HUES48 (cell line): ENCODE results near the gene RHBDL2.
"Not testable (repeated sequence)": the region's sequence is repeated elsewhere in the genome, so short reads cannot be mapped to it uniquely, and the experiment has no call there.

ENCODE experiments used
- H3K27ac ChIP-seq: one replicate; pipeline ENCODE4 v1.7.0; 2013; ENCODE audit warnings: low read depth, low read length, inconsistent platforms
- H3K27me3 ChIP-seq: 2 replicates; pipeline ENCODE4 v1.6.1; 2013; ENCODE audit warnings: mild to moderate bottlenecking, low read length; ENCODE audit not compliant: control insufficient read depth, insufficient read depth
- H3K36me3 ChIP-seq: 2 replicates; pipeline ENCODE4 v1.6.1; 2013; ENCODE audit warnings: low read length; ENCODE audit not compliant: control insufficient read depth, insufficient read depth
- H3K4me1 ChIP-seq: 2 replicates; pipeline ENCODE4 v1.6.1; 2013; ENCODE audit warnings: mild to moderate bottlenecking, low read length; ENCODE audit not compliant: control insufficient read depth, insufficient read depth
- H3K4me3 ChIP-seq: 2 replicates; pipeline ENCODE4 v1.5.1; 2013; ENCODE audit warnings: mild to moderate bottlenecking, low read depth, low read length
- H3K9ac ChIP-seq: 2 replicates; pipeline ENCODE4 v1.6.1; 2013; ENCODE audit warnings: mild to moderate bottlenecking, low read depth, low read length, moderate library complexity
- H3K9me3 ChIP-seq: 2 replicates; pipeline ENCODE4 v1.6.1; 2013; ENCODE audit warnings: low read length; ENCODE audit not compliant: control insufficient read depth, insufficient read depth

Gene RHBDL2

GRCh38 chr1:38852780-38853179 lies 88.8 kb downstream of the RHBDL2 start:
- Histone ChIP-seq H3K36me3 (peaks cover 73% of the 10 kb centered on the region), H3K27me3 (no peaks in the 10 kb centered on the region), H3K9ac (no peak overlapping the region), H3K27ac (no peak overlapping the region), H3K4me3 (no peak overlapping the region), H3K4me1 (no peaks in the 10 kb centered on the region), H3K9me3 (no peaks in the 10 kb centered on the region)

GRCh38 chr1:38848071-38848470 lies 93.6 kb downstream of the RHBDL2 start:
- H3K9me3 ChIP-seq: no peaks in the 10 kb centered on the region
- H3K27me3 ChIP-seq: no peaks in the 10 kb centered on the region
- peaks cover 81% of the 10 kb centered on the region for H3K36me3 ChIP-seq
- no peak overlapping the region for H3K9ac ChIP-seq
- no peak overlapping the region for H3K4me3 ChIP-seq
- H3K4me1 ChIP-seq: no peaks in the 10 kb centered on the region
- H3K27ac ChIP-seq: no peak overlapping the region

- H3K36me3 ChIP-seq: peaks cover 71% of the 10 kb centered on the region
- no peak overlapping the region for H3K9ac ChIP-seq
These were observed 95.4 kb downstream of the RHBDL2 start for GRCh38 chr1:38846210-38846609.

GRCh38 chr1:38845088-38845487 lies 96.5 kb downstream of the RHBDL2 start:
- H3K27ac ChIP-seq, H3K9ac ChIP-seq, H3K9me3 ChIP-seq, H3K4me1 ChIP-seq, H3K27me3 ChIP-seq, H3K4me3 ChIP-seq: not testable (repeated sequence)
- H3K36me3 ChIP-seq: peaks cover 69% of the 10 kb centered on the region

More at GRCh38 chr1:38846210-38846609, 95.4 kb downstream of the RHBDL2 start:
- H3K4me3 ChIP-seq: no peak overlapping the region
- no peaks in the 10 kb centered on the region for H3K4me1 ChIP-seq
- no peaks in the 10 kb centered on the region for H3K9me3 ChIP-seq
- H3K27me3 ChIP-seq: no peaks in the 10 kb centered on the region
- no peak overlapping the region for H3K27ac ChIP-seq

GRCh38 chr1:38840281-38840680 lies 101.3 kb downstream of the RHBDL2 start:
- no peaks in the 10 kb centered on the region for H3K27me3 ChIP-seq
- H3K27ac ChIP-seq: no peak overlapping the region
- H3K9me3 ChIP-seq: no peaks in the 10 kb centered on the region
- no peak overlapping the region for H3K4me3 ChIP-seq
- no peak overlapping the region for H3K9ac ChIP-seq
- H3K36me3 ChIP-seq: peaks cover 56% of the 10 kb centered on the region
- H3K4me1 ChIP-seq: peaks cover 13% of the 10 kb centered on the region

- no peak overlapping the region for H3K9ac ChIP-seq
These were observed 102.3 kb downstream of the RHBDL2 start for GRCh38 chr1:38839363-38839762.

GRCh38 chr1:38836316-38836715 lies 105.3 kb downstream of the RHBDL2 start:
- Histone ChIP-seq H3K36me3 (peaks cover 27% of the 10 kb centered on the region), H3K9ac (0 out of 2 replicates have a peak overlapping the region, but pooled peaks have one; percentile 12), H3K4me1 (peaks cover 13% of the 10 kb centered on the region)
- not testable (repeated sequence) for H3K9me3 ChIP-seq, H3K27ac ChIP-seq, H3K27me3 ChIP-seq, H3K4me3 ChIP-seq

More at GRCh38 chr1:38839363-38839762, 102.3 kb downstream of the RHBDL2 start:
- no peak overlapping the region for H3K27ac ChIP-seq
- no peaks in the 10 kb centered on the region for H3K27me3 ChIP-seq
- no peak overlapping the region for H3K4me3 ChIP-seq
- H3K36me3 ChIP-seq: peaks cover 47% of the 10 kb centered on the region
- H3K9me3 ChIP-seq: no peaks in the 10 kb centered on the region
- H3K4me1 ChIP-seq: peaks cover 13% of the 10 kb centered on the region
